ENCODE data around the gene PKMYT1. TPM values are rescaled to one million over a fixed set of nuclear protein-coding genes. Genes with fewer than 3 reads are reported as not detected.

Gene PKMYT1
- total RNA-seq, 1 experiment from 2014 or later, result 34.7 TPM

- DNase-seq (ENCODE audit: unreplicated experiment), result no peak
- Mint-ChIP-seq H3K36me3 (ENCODE audit: insufficient read depth, unreplicated experiment) (peaks cover 76% of the 10 kb centered on the region), H3K4me1 (ENCODE audit: insufficient read depth, unreplicated experiment) (no peaks in the 10 kb centered on the region), H3K27me3 (ENCODE audit: insufficient read depth, unreplicated experiment) (no peaks in the 10 kb centered on the region), H3K4me3 (ENCODE audit: unreplicated experiment) (no peak overlapping the region), H3K9me3 (ENCODE audit: unreplicated experiment) (no peaks in the 10 kb centered on the region), H3K27ac (ENCODE audit: low read depth, unreplicated experiment) (no peak overlapping the region)
- CTCF ChIA-PET, result interaction anchor here (0.5 to 0.6 kb wide), 2 partner anchors 47 to 94 kb away, joined by 3 to 4 read pairs; no protein-coding TSS in a partner anchor
- intact Hi-C loops (cut with micrococcal nuclease), result no loop called here
- TF ChIP-seq, protein P1, sequence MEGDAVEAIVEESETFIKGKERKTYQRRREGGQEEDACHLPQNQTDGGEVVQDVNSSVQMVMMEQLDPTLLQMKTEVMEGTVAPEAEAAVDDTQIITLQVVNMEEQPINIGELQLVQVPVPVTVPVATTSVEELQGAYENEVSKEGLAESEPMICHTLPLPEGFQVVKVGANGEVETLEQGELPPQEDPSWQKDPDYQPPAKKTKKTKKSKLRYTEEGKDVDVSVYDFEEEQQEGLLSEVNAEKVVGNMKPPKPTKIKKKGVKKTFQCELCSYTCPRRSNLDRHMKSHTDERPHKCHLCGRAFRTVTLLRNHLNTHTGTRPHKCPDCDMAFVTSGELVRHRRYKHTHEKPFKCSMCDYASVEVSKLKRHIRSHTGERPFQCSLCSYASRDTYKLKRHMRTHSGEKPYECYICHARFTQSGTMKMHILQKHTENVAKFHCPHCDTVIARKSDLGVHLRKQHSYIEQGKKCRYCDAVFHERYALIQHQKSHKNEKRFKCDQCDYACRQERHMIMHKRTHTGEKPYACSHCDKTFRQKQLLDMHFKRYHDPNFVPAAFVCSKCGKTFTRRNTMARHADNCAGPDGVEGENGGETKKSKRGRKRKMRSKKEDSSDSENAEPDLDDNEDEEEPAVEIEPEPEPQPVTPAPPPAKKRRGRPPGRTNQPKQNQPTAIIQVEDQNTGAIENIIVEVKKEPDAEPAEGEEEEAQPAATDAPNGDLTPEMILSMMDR (IDR thresholded peaks at IDR 0.05; ENCODE audit: unreplicated experiment), result no peak
- no TSS peak for BruUV-seq (replicated peaks)
- POLR2A ChIA-PET, result no interaction called here
These were observed 42.0 kb downstream of the PKMYT1 start for GRCh38 chr16:2938206-2938605.

DNA sequence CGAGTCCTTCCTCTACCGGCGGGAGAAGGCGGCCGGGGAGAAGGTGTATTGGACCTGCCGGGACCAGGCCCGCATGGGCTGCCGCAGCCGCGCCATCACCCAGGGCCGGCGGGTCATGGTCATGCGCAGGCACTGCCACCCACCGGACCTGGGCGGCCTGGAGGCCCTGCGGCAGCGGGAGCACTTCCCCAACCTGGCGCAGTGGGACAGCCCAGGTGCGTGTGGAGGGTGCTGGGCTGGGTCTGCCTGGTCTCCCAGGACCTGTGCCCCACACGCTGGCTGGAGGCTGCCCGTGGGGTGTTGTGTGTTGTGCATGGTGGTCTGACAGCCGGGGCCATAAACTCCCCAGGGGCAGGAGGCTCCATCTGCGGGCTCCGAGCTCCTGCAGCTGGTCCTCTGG, 43.1 kb downstream of the PKMYT1 start:
- no peak for DNase-seq (ENCODE audit: unreplicated experiment)
- Mint-ChIP-seq H3K36me3 (ENCODE audit: insufficient read depth, unreplicated experiment) (peaks cover 68% of the 10 kb centered on the region), H3K27ac (ENCODE audit: low read depth, unreplicated experiment) (no peak overlapping the region), H3K4me3 (ENCODE audit: unreplicated experiment) (no peak overlapping the region), H3K27me3 (ENCODE audit: insufficient read depth, unreplicated experiment) (no peaks in the 10 kb centered on the region), H3K9me3 (ENCODE audit: unreplicated experiment) (no peaks in the 10 kb centered on the region), H3K4me1 (ENCODE audit: insufficient read depth, unreplicated experiment) (no peaks in the 10 kb centered on the region)
- TF ChIP-seq, protein P1 (IDR thresholded peaks at IDR 0.05; ENCODE audit: unreplicated experiment), result no peak
- CTCF ChIA-PET, result interaction anchor here (1.0 to 1.3 kb wide), 3 partner anchors 10 to 95 kb away, joined by 3 to 5 read pairs (median 4); no protein-coding TSS in a partner anchor
- intact Hi-C loops (cut with micrococcal nuclease), result no loop called here
- no TSS peak for BruUV-seq (replicated peaks)
- POLR2A ChIA-PET, result interaction anchor here (0.7 to 1.0 kb wide), 2 partner anchors 54 to 444 kb away, joined by 3 read pairs; partner anchors contain the start of gene FLYWCH2

GRCh38 chr16:2936436-2937011, 43.7 kb downstream of the PKMYT1 start:
- no peaks in the 10 kb centered on the region for H3K9me3 Mint-ChIP-seq (ENCODE audit: unreplicated experiment)
- TF ChIP-seq, protein P1 (IDR thresholded peaks at IDR 0.05; ENCODE audit: unreplicated experiment), result no peak
- H3K4me3 Mint-ChIP-seq (ENCODE audit: unreplicated experiment), result no peak overlapping the region
- no peaks in the 10 kb centered on the region for H3K27me3 Mint-ChIP-seq (ENCODE audit: insufficient read depth, unreplicated experiment)
- intact Hi-C loops (cut with micrococcal nuclease), result no loop called here
- ChIA-PET POLR2A (interaction anchor here (0.6 to 1.0 kb wide), 3 partner anchors 54 to 444 kb away, joined by 3 read pairs; partner anchors contain the start of gene FLYWCH2), CTCF (interaction anchor here (0.6 to 1.9 kb wide), 5 partner anchors 10 to 95 kb away, joined by 3 to 5 read pairs (median 4); no protein-coding TSS in a partner anchor)
- H3K4me1 Mint-ChIP-seq (ENCODE audit: insufficient read depth, unreplicated experiment), result no peaks in the 10 kb centered on the region
- no TSS peak for BruUV-seq (replicated peaks)
- H3K27ac Mint-ChIP-seq (ENCODE audit: low read depth, unreplicated experiment), result no peak overlapping the region
- no peak for DNase-seq (ENCODE audit: unreplicated experiment)
- H3K36me3 Mint-ChIP-seq (ENCODE audit: insufficient read depth, unreplicated experiment), result peaks cover 68% of the 10 kb centered on the region

DNA sequence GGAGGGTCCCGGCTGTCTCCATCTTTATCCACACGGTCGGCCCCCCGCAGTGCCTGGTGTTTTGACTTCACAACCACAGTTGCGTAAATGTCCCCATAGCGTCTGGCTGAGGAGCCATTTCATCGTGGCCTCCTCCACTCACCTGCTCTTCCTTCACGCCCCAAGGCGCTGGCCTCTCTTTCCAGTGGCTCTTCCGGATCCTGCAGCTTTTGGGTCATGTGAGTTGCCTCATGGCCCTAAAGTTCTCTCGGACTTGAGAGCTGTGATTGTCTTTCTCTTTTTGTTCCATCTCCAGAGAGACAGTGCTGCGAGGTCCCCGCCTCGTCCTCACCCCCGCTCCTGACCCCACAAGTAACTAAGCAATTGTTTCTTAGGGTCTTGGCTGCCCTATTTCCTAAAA, 45.8 kb downstream of the PKMYT1 start:
- Mint-ChIP-seq H3K4me3 (ENCODE audit: unreplicated experiment) (no peak overlapping the region), H3K9me3 (ENCODE audit: unreplicated experiment) (no peaks in the 10 kb centered on the region), H3K36me3 (ENCODE audit: insufficient read depth, unreplicated experiment) (peaks cover 56% of the 10 kb centered on the region), H3K27me3 (ENCODE audit: insufficient read depth, unreplicated experiment) (no peaks in the 10 kb centered on the region), H3K4me1 (ENCODE audit: insufficient read depth, unreplicated experiment) (no peaks in the 10 kb centered on the region), H3K27ac (ENCODE audit: low read depth, unreplicated experiment) (no peak overlapping the region)
- DNase-seq (ENCODE audit: unreplicated experiment), result no peak
- ChIA-PET POLR2A (no interaction called here), CTCF (interaction anchor here (0.7 to 1.9 kb wide), 3 partner anchors 8 to 29 kb away, joined by 3 to 5 read pairs (median 3); no protein-coding TSS in a partner anchor)
- TF ChIP-seq, protein P1 (IDR thresholded peaks at IDR 0.05; ENCODE audit: unreplicated experiment), result no peak
- intact Hi-C loops (cut with micrococcal nuclease), result no loop called here
- BruUV-seq (replicated peaks), result no TSS peak
